Mucosa of rectum (tissue), 2 donors: ENCODE data around the gene PARD3.
"Not testable (repeated sequence)": the region's sequence is repeated elsewhere in the genome, so short reads cannot be mapped to it uniquely, and the experiment has no call there.

ENCODE experiments used
- H3K27ac ChIP-seq, 2 donors: one replicate each; pipeline ENCODE4 v1.7.0; 2013; ENCODE audit warnings: inconsistent platforms in 2 of 2, low read depth in 2 of 2, low read length in 2 of 2
- H3K27me3 ChIP-seq, 2 donors: one replicate each; pipeline ENCODE4 v1.7.0; 2013; ENCODE audit warnings: low read length in 2 of 2; ENCODE audit not compliant: control insufficient read depth in 2 of 2, insufficient read depth in 2 of 2
- H3K36me3 ChIP-seq, 2 donors: one replicate each; pipeline ENCODE4 v1.7.0; 2013; ENCODE audit warnings: low read length in 2 of 2; ENCODE audit not compliant: control insufficient read depth in 2 of 2, insufficient read depth in 2 of 2
- H3K4me1 ChIP-seq, 2 donors: one replicate each; pipeline ENCODE4 v1.7.0; 2013; ENCODE audit warnings: low read length in 2 of 2, mild to moderate bottlenecking in 1 of 2; ENCODE audit not compliant: control insufficient read depth in 2 of 2, insufficient read depth in 2 of 2
- H3K4me3 ChIP-seq, 2 donors: one replicate each; pipeline ENCODE4 v1.7.0; 2013; ENCODE audit warnings: low read length in 2 of 2
- H3K9ac ChIP-seq, 2 donors: one replicate each; pipeline ENCODE4 v1.7.0; 2013; ENCODE audit warnings: low read length in 2 of 2, low read depth in 1 of 2, mild to moderate bottlenecking in 1 of 2
- H3K9me3 ChIP-seq, 2 donors: one replicate each; pipeline ENCODE4 v1.7.0; 2013; ENCODE audit warnings: low read length in 2 of 2; ENCODE audit not compliant: control insufficient read depth in 2 of 2
- donor health status: healthy.
- donor health status: Normal muscosa, but diverticular disease.

Gene PARD3

GRCh38 chr10:34464000-34464399 lies 351.1 kb downstream of the PARD3 start:
- H3K27me3 ChIP-seq: no peaks in the 10 kb centered on the region
- H3K9ac ChIP-seq: no peak overlapping the region
- no peak overlapping the region for H3K4me3 ChIP-seq
- no peaks in the 10 kb centered on the region for H3K4me1 ChIP-seq
- H3K36me3 ChIP-seq: no peaks in the 10 kb centered on the region
- H3K9me3 ChIP-seq: no peaks in the 10 kb centered on the region
- H3K27ac ChIP-seq: no peak overlapping the region

- H3K4me3 ChIP-seq: no peak overlapping the region
- no peaks in the 10 kb centered on the region for H3K9me3 ChIP-seq
- no peak overlapping the region for H3K9ac ChIP-seq
- no peak overlapping the region for H3K27ac ChIP-seq
- no peaks in the 10 kb centered on the region for H3K4me1 ChIP-seq
- no peaks in the 10 kb centered on the region for H3K36me3 ChIP-seq
- H3K27me3 ChIP-seq: no peaks in the 10 kb centered on the region
These were observed 352.1 kb downstream of the PARD3 start for GRCh38 chr10:34462993-34463392.

- H3K27ac ChIP-seq: no peak overlapping the region
- no peaks in the 10 kb centered on the region for H3K4me1 ChIP-seq
- no peaks in the 10 kb centered on the region for H3K27me3 ChIP-seq
- no peaks in the 10 kb centered on the region for H3K9me3 ChIP-seq
- H3K9ac ChIP-seq: no peak overlapping the region
- H3K36me3 ChIP-seq: no peaks in the 10 kb centered on the region
- no peak overlapping the region for H3K4me3 ChIP-seq
These were observed 353.0 kb downstream of the PARD3 start for GRCh38 chr10:34462056-34462455.

GRCh38 chr10:34454590-34455261 lies 360.4 kb downstream of the PARD3 start:
- no peaks in the 10 kb centered on the region for H3K36me3 ChIP-seq
- no peaks in the 10 kb centered on the region for H3K27me3 ChIP-seq
- no peak overlapping the region for H3K27ac ChIP-seq
- no peaks in the 10 kb centered on the region for H3K4me1 ChIP-seq
- H3K9me3 ChIP-seq: no peaks in the 10 kb centered on the region
- H3K4me3 ChIP-seq: no peak overlapping the region
- H3K9ac ChIP-seq: no peak overlapping the region

- Histone ChIP-seq H3K4me3 (no peak overlapping the region), H3K9me3 (no peaks in the 10 kb centered on the region), H3K4me1 (peaks cover 4 to 9% of the 10 kb centered on the region in 2 donors), H3K9ac (no peak overlapping the region), H3K27ac (no peak overlapping the region), H3K36me3 (no peaks in the 10 kb centered on the region), H3K27me3 (no peaks in the 10 kb centered on the region)
These were observed 365.3 kb downstream of the PARD3 start for GRCh38 chr10:34449836-34450235.

GRCh38 chr10:34446049-34446448 lies 369.0 kb downstream of the PARD3 start:
- no peaks in the 10 kb centered on the region for H3K9me3 ChIP-seq
- no peaks in the 10 kb centered on the region for H3K36me3 ChIP-seq
- peaks cover 4 to 9% of the 10 kb centered on the region in 2 donors for H3K4me1 ChIP-seq
- no peak overlapping the region for H3K27ac ChIP-seq
- H3K9ac ChIP-seq: no peak overlapping the region
- no peaks in the 10 kb centered on the region for H3K27me3 ChIP-seq
- H3K4me3 ChIP-seq: no peak overlapping the region

- Histone ChIP-seq H3K36me3 (no peaks in the 10 kb centered on the region), H3K9me3 (no peaks in the 10 kb centered on the region), H3K4me3 (no peak overlapping the region), H3K27ac (no peak overlapping the region), H3K9ac (no peak overlapping the region), H3K4me1 (peaks cover 4 to 9% of the 10 kb centered on the region in 2 donors), H3K27me3 (no peaks in the 10 kb centered on the region)
These were observed 370.6 kb downstream of the PARD3 start for GRCh38 chr10:34444223-34445183.

GRCh38 chr10:34439386-34439785 lies 375.7 kb downstream of the PARD3 start:
- not testable (repeated sequence) for H3K27me3 ChIP-seq, H3K27ac ChIP-seq, H3K4me1 ChIP-seq, H3K9me3 ChIP-seq, H3K9ac ChIP-seq, H3K36me3 ChIP-seq, H3K4me3 ChIP-seq

- Histone ChIP-seq H3K9me3 (no peaks in the 10 kb centered on the region), H3K4me3 (no peak overlapping the region), H3K27me3 (no peaks in the 10 kb centered on the region), H3K36me3 (no peaks in the 10 kb centered on the region), H3K4me1 (no peaks in the 10 kb centered on the region), H3K9ac (no peak overlapping the region), H3K27ac (no peak overlapping the region)
These were observed 376.4 kb downstream of the PARD3 start for GRCh38 chr10:34438741-34439140.

GRCh38 chr10:34437906-34438305 lies 377.2 kb downstream of the PARD3 start:
- Histone ChIP-seq H3K9ac (no peak overlapping the region), H3K9me3 (no peaks in the 10 kb centered on the region), H3K4me3 (no peak overlapping the region), H3K4me1 (no peaks in the 10 kb centered on the region), H3K36me3 (no peaks in the 10 kb centered on the region), H3K27ac (no peak overlapping the region), H3K27me3 (no peaks in the 10 kb centered on the region)
